Activated B cell treated with CpG ODN at 0.5 μM for 24 hours (primary cell): ENCODE results near the gene PRKCE. TPM values are rescaled to one million over a fixed set of nuclear protein-coding genes. Genes with fewer than 3 reads are reported as not detected.

Experiments
- ATAC-seq: fragments of 200-7000 bp; cut with Tn5 transposase; one replicate; pipeline ENCODE4 v1.10.0; 2021; ENCODE audit warnings: low read depth, mild to moderate bottlenecking, moderate library complexity
- CTCF ChIA-PET: fragments of 350-600 bp; sonication (Branson Sonifier 250); formaldehyde crosslinking; loops from one replicate; lab custom pipeline; 2021; ENCODE audit warnings: antibody characterized with exemption; lab: Charles Lee
- POLR2A ChIA-PET: fragments of 350-600 bp; sonication (Branson Sonifier 250); formaldehyde crosslinking; loops from one replicate; lab custom pipeline; 2021; ENCODE audit warnings: antibody characterized with exemption; lab: Charles Lee
- DNase-seq: peaks from one replicate; pipeline ENCODE4 v3.0.0; 2022
- H3K27ac Mint-ChIP-seq: one replicate; pipeline ENCODE4 v1.8.0; 2020; ENCODE audit warnings: mixed read lengths
- H3K27me3 Mint-ChIP-seq: one replicate; pipeline ENCODE4 v1.8.0; 2021; ENCODE audit warnings: mixed read lengths
- H3K36me3 Mint-ChIP-seq: one replicate; pipeline ENCODE4 v1.8.0; 2021; ENCODE audit warnings: low read depth, mixed read lengths
- H3K4me1 Mint-ChIP-seq: one replicate; pipeline ENCODE4 v1.8.0; 2021; ENCODE audit warnings: mixed read lengths
- H3K4me3 Mint-ChIP-seq: one replicate; pipeline ENCODE4 v1.8.0; 2020; ENCODE audit warnings: mild to moderate bottlenecking, mixed read lengths
- H3K9me3 Mint-ChIP-seq: one replicate; pipeline ENCODE4 v1.8.0; 2020; ENCODE audit warnings: mixed read lengths
- intact Hi-C: fragments of 100-400 bp; cut with micrococcal nuclease; formaldehyde crosslinking; loops from one replicate; pipeline ENCODE4 v1.15.1; 2024
- total RNA-seq: library from RNA; stranded (reverse); gene quantifications from 2 replicates; pipeline ENCODE4 v1.2.3, GENCODE V29; 2022
- TF ChIP-seq, protein P1 (sequence below): fragments of 200-600 bp; IDR thresholded peaks from one replicate; pipeline ENCODE4 v1.8.0; 2022; ENCODE audit warnings: antibody characterized with exemption, mild to moderate bottlenecking

The PRKCE gene
- total RNA-seq, 1 donor from 2014 or later = 53.8 TPM

DNA sequence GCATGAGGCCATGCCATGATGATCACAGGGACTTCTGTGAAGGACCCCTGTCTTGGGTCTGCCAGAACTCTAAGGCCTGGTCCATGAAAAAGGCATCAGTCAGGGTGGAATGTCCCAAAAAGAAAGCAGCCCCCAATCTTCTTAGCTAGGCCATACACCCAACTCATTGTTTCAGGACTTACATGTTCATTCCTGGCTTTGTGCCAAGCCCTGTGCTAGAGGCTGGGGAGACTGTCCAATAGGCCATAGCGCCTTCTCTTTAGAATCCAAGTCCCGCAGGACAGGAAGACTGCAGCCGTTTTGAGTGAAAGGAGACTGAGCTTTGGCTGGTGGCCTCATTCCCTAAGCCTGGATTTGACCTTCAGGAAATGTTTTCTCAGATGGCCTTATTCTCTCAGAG is 247.3 kb downstream of the PRKCE start:
- intact Hi-C loops = no loop called here
- ATAC-seq = no peak
- H3K27me3 Mint-ChIP-seq = no peaks in the 10 kb centered on the region
- no peak overlapping the region for H3K27ac Mint-ChIP-seq
- no peak overlapping the region for H3K4me3 Mint-ChIP-seq
- H3K9me3 Mint-ChIP-seq = no peaks in the 10 kb centered on the region
- peaks cover 48% of the 10 kb centered on the region for H3K4me1 Mint-ChIP-seq
- ChIA-PET CTCF (interaction anchor here (1.5 kb wide), 1 partner anchor 37 kb away, joined by 3 read pairs; no protein-coding TSS in a partner anchor), POLR2A (interaction anchor here (0.8 kb wide), 1 partner anchor 8 kb away, joined by 3 read pairs; no protein-coding TSS in a partner anchor)
- peaks cover 14% of the 10 kb centered on the region for H3K36me3 Mint-ChIP-seq
- TF ChIP-seq, protein P1, sequence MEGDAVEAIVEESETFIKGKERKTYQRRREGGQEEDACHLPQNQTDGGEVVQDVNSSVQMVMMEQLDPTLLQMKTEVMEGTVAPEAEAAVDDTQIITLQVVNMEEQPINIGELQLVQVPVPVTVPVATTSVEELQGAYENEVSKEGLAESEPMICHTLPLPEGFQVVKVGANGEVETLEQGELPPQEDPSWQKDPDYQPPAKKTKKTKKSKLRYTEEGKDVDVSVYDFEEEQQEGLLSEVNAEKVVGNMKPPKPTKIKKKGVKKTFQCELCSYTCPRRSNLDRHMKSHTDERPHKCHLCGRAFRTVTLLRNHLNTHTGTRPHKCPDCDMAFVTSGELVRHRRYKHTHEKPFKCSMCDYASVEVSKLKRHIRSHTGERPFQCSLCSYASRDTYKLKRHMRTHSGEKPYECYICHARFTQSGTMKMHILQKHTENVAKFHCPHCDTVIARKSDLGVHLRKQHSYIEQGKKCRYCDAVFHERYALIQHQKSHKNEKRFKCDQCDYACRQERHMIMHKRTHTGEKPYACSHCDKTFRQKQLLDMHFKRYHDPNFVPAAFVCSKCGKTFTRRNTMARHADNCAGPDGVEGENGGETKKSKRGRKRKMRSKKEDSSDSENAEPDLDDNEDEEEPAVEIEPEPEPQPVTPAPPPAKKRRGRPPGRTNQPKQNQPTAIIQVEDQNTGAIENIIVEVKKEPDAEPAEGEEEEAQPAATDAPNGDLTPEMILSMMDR = no peak
- no peak for DNase-seq

DNA sequence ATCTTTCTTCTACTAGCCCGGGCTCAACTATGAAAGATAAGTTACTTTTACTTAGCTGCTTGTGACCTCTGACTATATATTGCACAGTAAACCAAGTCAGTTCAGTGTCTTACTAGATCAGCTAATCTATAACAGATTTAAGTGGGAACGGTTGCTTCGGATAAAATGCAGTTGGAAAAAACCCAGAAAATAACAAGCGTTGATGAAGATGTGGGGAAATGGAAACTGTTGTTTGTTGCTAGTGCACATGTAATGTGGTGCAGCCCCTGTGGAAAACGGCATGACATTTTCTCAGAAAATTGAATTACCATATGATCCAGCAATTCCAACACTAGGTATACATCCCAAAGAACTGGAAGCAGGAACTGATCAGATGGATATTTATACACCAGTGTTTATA is 248.5 kb downstream of the PRKCE start:
- TF ChIP-seq, protein P1 = no peak
- Mint-ChIP-seq H3K36me3 (peaks cover 13% of the 10 kb centered on the region), H3K27ac (no peak overlapping the region), H3K27me3 (no peaks in the 10 kb centered on the region), H3K9me3 (no peaks in the 10 kb centered on the region), H3K4me3 (no peak overlapping the region), H3K4me1 (peaks cover 46% of the 10 kb centered on the region)
- ChIA-PET CTCF (no interaction called here), POLR2A (no interaction called here)
- DNase-seq = no peak
- intact Hi-C loops = no loop called here
- no peak for ATAC-seq

DNA sequence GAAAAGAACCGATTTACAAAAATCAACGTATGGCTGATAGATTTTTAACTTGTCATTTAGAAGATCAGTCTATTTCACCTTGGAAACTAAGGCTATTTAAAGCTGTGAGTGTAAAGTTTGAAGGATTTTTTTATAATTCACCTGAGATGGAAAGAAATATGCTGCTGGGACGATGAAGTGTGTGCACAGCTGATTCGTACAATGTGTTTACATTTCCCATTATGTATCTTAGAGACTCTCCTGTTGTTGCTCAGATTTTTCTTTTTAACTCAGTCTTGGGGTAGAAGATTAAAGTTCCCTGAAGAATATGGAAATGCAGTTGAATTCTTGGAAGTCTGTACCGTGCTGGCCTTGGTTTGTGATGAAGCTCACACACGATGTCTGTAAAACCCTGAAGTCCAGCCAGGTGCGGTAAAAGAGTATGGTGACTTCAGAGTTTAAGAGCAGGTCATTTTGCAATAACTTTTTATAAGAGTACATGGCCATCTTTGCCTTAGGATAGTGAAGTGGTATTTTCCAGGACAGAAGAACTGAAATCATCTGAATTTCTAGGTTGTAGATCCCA is 250.1 kb downstream of the PRKCE start:
- intact Hi-C loops = no loop called here
- DNase-seq (no peak), ATAC-seq (no peak)
- Mint-ChIP-seq H3K4me3 (no peak overlapping the region), H3K27ac (no peak overlapping the region), H3K4me1 (peaks cover 42% of the 10 kb centered on the region), H3K36me3 (peaks cover 13% of the 10 kb centered on the region), H3K9me3 (no peaks in the 10 kb centered on the region), H3K27me3 (no peaks in the 10 kb centered on the region)
- CTCF ChIA-PET = no interaction called here
- TF ChIP-seq, protein P1 = no peak
- POLR2A ChIA-PET = no interaction called here

DNA sequence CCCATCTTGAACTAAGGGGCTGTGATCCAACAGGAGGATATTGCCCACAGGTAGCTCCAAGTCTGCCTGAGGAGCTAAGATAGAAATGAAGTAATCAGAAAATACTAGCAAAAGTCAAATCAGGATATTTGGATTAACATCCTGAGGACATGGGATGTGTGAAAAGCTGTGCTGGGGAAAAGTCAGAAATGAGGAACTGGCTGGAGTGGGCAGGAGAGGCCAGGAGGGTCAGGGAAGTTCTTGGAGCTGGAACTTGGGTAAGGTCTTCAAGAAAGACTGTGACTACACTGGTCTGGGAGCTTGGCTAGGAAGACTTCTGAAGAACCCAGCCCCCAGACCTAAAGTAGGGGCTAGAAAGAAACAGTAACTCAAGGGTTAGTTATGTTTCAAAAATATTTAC is 250.9 kb downstream of the PRKCE start:
- TF ChIP-seq, protein P1 = no peak
- intact Hi-C loops = no loop called here
- ChIA-PET POLR2A (interaction anchor here (0.7 kb wide), 1 partner anchor 20 kb away, joined by 3 read pairs; no protein-coding TSS in a partner anchor), CTCF (no interaction called here)
- H3K4me1 Mint-ChIP-seq = peaks cover 44% of the 10 kb centered on the region
- no peak for DNase-seq
- peaks cover 13% of the 10 kb centered on the region for H3K36me3 Mint-ChIP-seq
- no peaks in the 10 kb centered on the region for H3K9me3 Mint-ChIP-seq
- no peaks in the 10 kb centered on the region for H3K27me3 Mint-ChIP-seq
- H3K4me3 Mint-ChIP-seq = no peak overlapping the region
- ATAC-seq = no peak
- peak overlapping the region; percentile 18 for H3K27ac Mint-ChIP-seq

DNA sequence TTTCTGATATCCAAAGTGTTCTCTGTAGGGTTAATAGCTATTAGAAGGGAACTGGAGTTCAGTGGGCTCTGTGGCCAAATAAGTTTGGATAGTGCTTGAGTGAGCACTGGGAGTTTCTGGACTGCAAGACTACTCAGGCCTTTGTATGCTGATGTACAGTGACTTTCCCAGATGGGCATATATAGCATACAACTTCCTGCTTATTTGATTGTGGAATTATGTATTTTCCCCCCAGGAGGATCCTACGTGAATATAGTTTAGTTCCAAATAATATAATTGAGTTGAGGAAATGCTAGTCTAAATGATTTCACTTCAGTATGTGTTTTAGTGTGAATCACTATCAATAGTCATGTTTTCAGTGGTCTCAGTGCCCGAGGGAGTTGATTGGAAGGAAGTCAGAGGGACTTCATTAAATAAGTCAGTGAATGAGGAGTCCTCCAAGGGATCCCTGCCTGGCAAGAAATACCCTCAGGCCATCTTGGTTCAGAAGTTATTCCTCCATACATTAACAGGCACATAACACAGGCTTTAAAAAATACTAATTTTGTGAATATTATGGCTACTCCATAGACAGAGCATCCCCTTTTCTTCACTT is 251.4 kb downstream of the PRKCE start:
- H3K36me3 Mint-ChIP-seq = peaks cover 14% of the 10 kb centered on the region
- H3K9me3 Mint-ChIP-seq = no peaks in the 10 kb centered on the region
- no peak for DNase-seq
- peaks cover 39% of the 10 kb centered on the region for H3K4me1 Mint-ChIP-seq
- TF ChIP-seq, protein P1 = no peak
- H3K4me3 Mint-ChIP-seq = no peak overlapping the region
- no peak for ATAC-seq
- ChIA-PET CTCF (no interaction called here), POLR2A (interaction anchor here (0.6 to 0.7 kb wide), 2 partner anchors 20 to 174 kb away, joined by 3 read pairs; no protein-coding TSS in a partner anchor)
- intact Hi-C loops = no loop called here
- no peaks in the 10 kb centered on the region for H3K27me3 Mint-ChIP-seq
- H3K27ac Mint-ChIP-seq = no peak overlapping the region
